HG02970 (cell line): Measurements from ENCODE around the gene POP4.

Source experiments
- ATAC-seq: cut with Tn5 transposase; IDR thresholded peaks from one replicate; pipeline ENCODE4 v1.9.1; 2021; ENCODE audit warnings: mild to moderate bottlenecking, moderate library complexity, moderate number of reproducible peaks; ENCODE audit not compliant: unreplicated experiment, low FRiP score

POP4 gene

GRCh38 chr19:29658221-29658991 lies 52.3 kb downstream of the POP4 start:
- ATAC-seq = no peak

DNA sequence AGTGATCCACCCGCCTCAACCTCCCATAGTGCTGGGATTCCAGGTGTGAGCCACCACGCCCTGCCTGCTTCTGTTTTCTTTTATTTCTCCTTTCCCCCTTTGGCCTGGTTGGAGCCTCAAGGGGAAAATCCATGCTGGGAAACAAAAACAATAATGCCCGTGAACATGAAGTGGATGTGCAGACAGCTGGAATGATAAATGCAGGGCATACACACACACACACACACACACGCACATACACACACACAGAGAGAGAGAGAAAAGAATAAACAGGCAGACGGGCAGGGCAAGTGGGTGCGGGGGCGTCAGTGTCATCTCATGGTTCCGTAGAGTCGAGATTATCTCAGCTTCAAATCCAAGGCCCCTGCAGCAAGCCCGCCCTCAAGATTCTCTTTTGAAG lies 54.8 kb downstream of the POP4 start:
- no peak for ATAC-seq

GRCh38 chr19:29662278-29662603 lies 56.2 kb downstream of the POP4 start:
- ATAC-seq = no peak

DNA sequence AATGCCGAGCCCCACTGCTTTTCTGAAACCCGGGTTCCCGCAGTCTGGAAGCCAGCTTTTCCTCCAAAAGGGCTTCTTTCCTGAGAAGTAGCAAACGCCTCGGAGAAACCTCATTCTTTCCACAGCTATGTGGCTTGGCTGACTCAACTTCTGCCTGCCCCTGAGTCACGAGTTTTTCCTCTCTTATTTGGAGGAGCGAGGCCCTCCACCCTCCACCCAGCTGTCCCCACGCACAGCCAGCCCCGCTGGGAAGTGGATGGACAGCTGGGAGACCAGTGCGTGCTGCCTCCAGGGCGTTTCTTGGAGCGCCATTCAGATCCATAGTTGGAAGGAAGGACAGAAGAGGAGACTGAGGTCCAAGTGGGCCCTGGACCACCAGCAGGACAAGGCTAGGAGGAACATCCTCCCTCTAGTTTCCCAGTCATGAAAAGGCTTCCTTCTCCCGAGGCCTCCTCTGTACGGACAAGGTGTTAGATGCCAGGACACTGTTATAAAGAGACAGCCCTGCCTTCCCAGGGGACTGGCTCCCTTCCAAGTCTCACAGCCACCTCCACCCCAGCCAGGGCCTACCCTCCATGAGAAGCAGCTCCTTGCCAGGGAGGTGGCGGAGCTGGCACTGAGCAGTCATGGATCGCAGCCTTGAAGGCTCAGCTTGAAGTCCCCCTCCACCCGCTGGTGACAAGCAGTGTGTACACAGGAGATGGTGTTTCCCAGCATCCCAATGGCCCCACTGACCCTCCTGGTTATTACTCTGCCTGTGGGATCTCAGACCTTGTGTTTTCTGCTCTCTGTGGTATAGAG lies 56.7 kb downstream of the POP4 start:
- ATAC-seq = no peak

DNA sequence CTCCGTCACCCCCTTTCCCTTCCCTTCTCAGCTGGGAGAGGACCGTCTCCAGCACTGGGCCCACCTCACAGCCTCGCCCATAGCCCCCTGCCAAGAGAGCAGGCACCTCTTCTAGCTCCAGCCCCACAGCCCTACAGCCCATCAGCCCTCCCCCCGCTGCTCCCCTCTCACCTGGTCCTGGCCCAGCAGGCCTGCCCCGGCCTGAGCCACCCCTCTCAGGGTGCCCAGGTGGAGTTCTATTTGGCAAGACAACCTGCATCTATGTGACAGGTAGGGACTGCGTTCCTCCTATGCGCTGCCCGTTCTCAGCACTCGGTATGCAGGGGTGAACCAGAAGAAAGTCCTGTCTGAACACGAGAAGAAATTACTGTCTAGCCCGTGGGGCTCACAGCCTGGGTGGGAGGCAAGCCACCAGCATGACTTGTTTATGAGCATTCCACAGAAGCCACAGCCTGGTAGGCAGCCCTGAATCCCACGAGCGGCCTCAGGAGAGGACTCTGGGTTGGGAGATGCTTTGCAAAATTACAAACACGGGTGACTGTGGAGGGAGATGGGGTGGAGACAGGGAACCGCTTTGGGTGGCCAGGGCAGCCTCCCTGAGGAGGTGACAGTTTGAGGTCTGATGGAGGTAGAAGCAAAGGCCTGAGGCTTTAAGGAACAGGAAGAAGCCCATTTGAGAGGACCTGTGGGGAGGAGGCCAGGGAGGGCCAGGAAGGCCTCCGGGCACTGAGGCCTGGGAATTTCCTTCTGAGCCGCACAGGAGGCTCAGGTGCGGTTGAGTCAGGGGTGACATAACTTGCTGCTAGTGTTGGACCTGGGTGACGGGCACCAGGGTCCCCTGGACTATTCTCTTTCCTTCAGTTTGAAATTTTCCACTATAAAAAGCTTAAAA lies 58.0 kb downstream of the POP4 start:
- no peak for ATAC-seq

DNA sequence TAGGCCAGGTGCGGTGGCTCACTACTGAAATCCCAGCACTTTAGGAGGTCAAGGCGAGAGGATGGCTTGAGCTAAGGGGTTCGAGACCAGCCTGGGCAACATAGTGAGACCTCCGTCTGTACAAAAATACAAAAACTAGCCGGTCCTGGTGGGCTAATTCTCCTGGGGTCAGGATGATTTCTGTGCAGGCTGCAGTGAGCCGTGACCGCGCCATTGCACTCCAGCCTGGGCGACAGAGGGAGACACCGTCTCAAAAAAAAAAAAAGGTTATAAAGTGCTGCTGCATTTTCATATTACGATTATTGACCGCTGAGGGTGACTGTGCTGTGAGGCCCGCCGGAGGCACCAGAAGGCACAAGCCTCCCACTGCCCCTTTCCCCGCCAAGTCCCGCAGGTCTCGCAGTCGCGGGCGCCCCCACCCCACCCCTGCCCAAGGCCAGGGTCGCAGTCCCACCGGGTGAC lies 58.7 kb downstream of the POP4 start:
- ATAC-seq = no peak

DNA sequence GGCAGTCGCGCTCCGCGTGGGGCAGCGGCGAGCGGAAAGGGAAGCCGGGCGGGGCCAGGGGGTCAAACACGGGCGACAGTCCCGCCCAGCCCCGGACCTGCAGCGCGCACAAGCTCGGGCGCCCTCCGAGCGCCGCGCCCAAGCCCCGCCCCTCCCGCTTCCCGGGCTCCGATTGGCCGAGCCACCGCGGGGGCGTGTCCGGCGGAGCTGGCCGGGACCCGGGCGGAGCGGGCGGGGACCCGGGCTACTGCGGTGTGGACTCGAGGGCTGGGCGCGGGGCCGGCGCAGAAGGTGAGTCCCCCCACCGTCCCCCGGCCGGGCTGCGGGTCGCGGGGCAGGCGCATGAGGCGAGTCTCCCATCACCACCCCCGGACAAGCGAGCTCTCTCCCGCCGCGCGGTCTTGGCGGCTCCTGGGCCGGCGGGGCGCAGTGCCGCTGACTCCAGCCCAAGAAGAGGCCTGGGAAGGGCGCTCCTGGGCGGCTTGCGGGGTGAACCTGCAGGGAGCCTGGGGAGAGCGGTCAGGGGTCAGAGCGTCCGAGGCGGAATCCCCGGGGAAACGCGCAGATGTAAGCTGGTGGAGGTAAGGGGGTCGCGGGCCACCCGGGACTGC lies 59.2 kb downstream of the POP4 start, which contains the start of gene PLEKHF1:
TSS of gene PLEKHF1 (plus strand) at position 247 of the 611 bp plus-strand sequence. CDS start 8,379 bp downstream, outside the sequence.
- ATAC-seq = peak; percentile 90

- no peak for ATAC-seq
Observed at GRCh38 chr19:29665826-29666577, 59.9 kb downstream of the POP4 start.
